Bronchial smooth muscle cell (primary cell): Measurements from ENCODE around the gene NPTN. TPM values are rescaled to one million over a fixed set of nuclear protein-coding genes. Genes with fewer than 3 reads are reported as not detected.

Source experiments
- total RNA-seq: library from RNA; depleted of rRNA; stranded (reverse); fragments of >200 nt; gene quantifications from 2 replicates; pipeline ENCODE4 v1.2.1, GENCODE V29; 2014

The NPTN gene
- total RNA-seq = 107 and 110 TPM in 2 replicates

GRCh38 chr15:73633111-73633990 lies at the start of gene NPTN:
TSS of gene NPTN (minus strand) at chr15:73633389. CDS start at chr15:73633215, 174 bp downstream.

Other genes starting within 250 kb of the NPTN start
- gene REC114, start 190.2 kb downstream of the NPTN start, total RNA-seq = not detected in 2 replicates
- 90.9 and 105 TPM in 2 replicates for gene CD276, start 51.0 kb upstream of the NPTN start, total RNA-seq
- 0.32 and 2.5 TPM in 2 replicates for gene INSYN1, start 120.0 kb upstream of the NPTN start, total RNA-seq
- gene TBC1D21, start 240.2 kb upstream of the NPTN start, total RNA-seq = not detected in 2 replicates